ENCODE data around the gene ACRV1. TPM values are rescaled to one million over a fixed set of nuclear protein-coding genes. Genes with fewer than 3 reads are reported as not detected.

Gene ACRV1
- total RNA-seq, 6 donors from 2014 or later = not detected

GRCh38 chr11:125623064-125623463 is 57.6 kb downstream of the ACRV1 start:
- Histone ChIP-seq H3K4me3 (no peak overlapping the region), H3K9me3 (no peaks in the 10 kb centered on the region), H3K36me3 (peaks cover 15 to 42% (median 38%) of the 10 kb centered on the region in 4 donors), H3K27ac (no peak overlapping the region), H3K27me3 (no peaks in the 10 kb centered on the region), H3K4me1 (peaks cover 11 to 19% (median 16%) of the 10 kb centered on the region in 4 donors)
- no peak for DNase-seq
- no peak for ATAC-seq (ENCODE audit: low FRiP score in 2 of 2)
- 90% methylated on average over 1 of the region's 1 CpG for WGBS, 2 donors
- TF ChIP-seq POLR2AphosphoS5 (IDR thresholded peaks at IDR 0.05) (no peak), POLR2A (IDR thresholded peaks at IDR 0.05) (no peak), EP300 (IDR thresholded peaks at IDR 0.05) (no peak), CTCF (IDR thresholded peaks at IDR 0.05) (no peak)

GRCh38 chr11:125621995-125622394 is 58.7 kb downstream of the ACRV1 start:
- ATAC-seq (ENCODE audit: low FRiP score in 2 of 2) = no peak
- TF ChIP-seq EP300 (IDR thresholded peaks at IDR 0.05) (no peak), CTCF (IDR thresholded peaks at IDR 0.05) (no peak), POLR2AphosphoS5 (IDR thresholded peaks at IDR 0.05) (no peak), POLR2A (IDR thresholded peaks at IDR 0.05) (no peak)
- WGBS, 2 donors = 83 to 89% methylated on average over 2 of the region's 2 CpGs
- Histone ChIP-seq H3K27ac (no peak overlapping the region), H3K27me3 (no peaks in the 10 kb centered on the region), H3K36me3 (peaks cover 17 to 53% (median 44%) of the 10 kb centered on the region in 4 donors), H3K4me3 (no peak overlapping the region), H3K4me1 (peaks cover 11 to 19% (median 16%) of the 10 kb centered on the region in 4 donors), H3K9me3 (no peaks in the 10 kb centered on the region)
- DNase-seq = no peak

Small RNA genes lying within 50 kb of the gene (small RNA-seq; reads per million reads assigned to genes)
- 0 reads per million in 4 donors for gene RNU2-35P

Other genes with a start within 250 kb of the ACRV1 start
- gene FEZ1, start 184.6 kb downstream of the ACRV1 start, total RNA-seq = 10 to 100 TPM; 12.8 to 35.3 (median 19.8) TPM
- gene EI24, start 111.4 kb downstream of the ACRV1 start, total RNA-seq = 10 to 100 TPM; 31.4 to 80.0 (median 60.4) TPM
- 100 to 1,000 TPM in 1 of 6 donors, 10 to 100 TPM in 5; 41.0 to 131 (median 71.1) TPM for gene STT3A, start 88.0 kb downstream of the ACRV1 start, total RNA-seq
- gene CHEK1, start 55.7 kb downstream of the ACRV1 start, total RNA-seq = 1 to 10 TPM; 1.6 to 3.8 (median 2.7) TPM
- gene PATE1, start 65.4 kb upstream of the ACRV1 start, total RNA-seq = not detected
- not detected for gene PATE2, start 98.0 kb upstream of the ACRV1 start, total RNA-seq
- gene PATE3, start 107.3 kb upstream of the ACRV1 start, total RNA-seq = not detected
- not detected for gene PATE4, start 152.5 kb upstream of the ACRV1 start, total RNA-seq
- 1 to 10 TPM in 5 of 6 donors, under 1 TPM in 1; 0.55 to 6.3 (median 3.8) TPM for gene HYLS1, start 206.8 kb upstream of the ACRV1 start, total RNA-seq
- 10 to 100 TPM in 3 of 6 donors, 1 to 10 TPM in 3; 2.6 to 22.5 (median 10.0) TPM for gene PUS3, start 222.4 kb upstream of the ACRV1 start, total RNA-seq
- gene DDX25, start 223.7 kb upstream of the ACRV1 start, total RNA-seq = under 1 TPM in 1 of 6 donors, not detected in 5; 0.31 TPM

Measured in upper lobe of left lung (tissue), 6 donors.